GM12801 (cell line): ENCODE data around the gene CHCHD6.

Experiments
- CTCF ChIP-seq: IDR thresholded peaks from one replicate; pipeline ENCODE4 v1.5.1; 2011; ENCODE audit warnings: control low read depth; ENCODE audit not compliant: insufficient read length; ENCODE audit errors: extremely low read depth

CHCHD6 gene

GRCh38 chr3:126865736-126866135 lies 161.7 kb downstream of the CHCHD6 start:
- TF ChIP-seq CTCF: no peak

GRCh38 chr3:126866175-126866759 lies 162.2 kb downstream of the CHCHD6 start:
- TF ChIP-seq CTCF: no peak

- no peak for TF ChIP-seq CTCF
Measured at GRCh38 chr3:126867190-126867862, 163.3 kb downstream of the CHCHD6 start.

GRCh38 chr3:126867863-126868200 lies 163.8 kb downstream of the CHCHD6 start:
- TF ChIP-seq CTCF: no peak

- TF ChIP-seq CTCF: no peak
Measured at GRCh38 chr3:126870608-126871210, 166.7 kb downstream of the CHCHD6 start.

- no peak for TF ChIP-seq CTCF
Measured at GRCh38 chr3:126872701-126873342, 168.8 kb downstream of the CHCHD6 start.

- TF ChIP-seq CTCF: no peak
Measured at GRCh38 chr3:126873416-126873815, 169.4 kb downstream of the CHCHD6 start.
